GM12872 (cell line): ENCODE measurements around the gene HYAL2.

ENCODE experiments used
- CTCF ChIP-seq: IDR thresholded peaks from 3 replicates; pipeline ENCODE4 v1.5.1; 2011; ENCODE audit warnings: low read depth, mild to moderate bottlenecking, low read length, moderate library complexity; ENCODE audit not compliant: insufficient read depth

The HYAL2 gene

GRCh38 chr3:50324351-50325112 is 2.0 kb upstream of the HYAL2 start:
- peak; percentile 88 for TF ChIP-seq CTCF

- TF ChIP-seq CTCF: no peak
Measured at GRCh38 chr3:50323614-50324199, 1.2 kb upstream of the HYAL2 start.

- TF ChIP-seq CTCF: no peak
Measured at GRCh38 chr3:50323092-50323600, 601 bp upstream of the HYAL2 start.

- no peak for TF ChIP-seq CTCF
Measured at GRCh38 chr3:50322115-50322385, 495 bp downstream of the HYAL2 start.

- TF ChIP-seq CTCF: peak; percentile 82
Measured at GRCh38 chr3:50321336-50322114, 1.0 kb downstream of the HYAL2 start.

- TF ChIP-seq CTCF: no peak
Measured at GRCh38 chr3:50320853-50321335, 1.7 kb downstream of the HYAL2 start.

- no peak for TF ChIP-seq CTCF
Measured at GRCh38 chr3:50319894-50320625, 2.5 kb downstream of the HYAL2 start.
